Left ventricle myocardium superior (tissue), 1 donor: Measurements from ENCODE around the gene KRTAP23-1. TPM values are rescaled to one million over a fixed set of nuclear protein-coding genes. Genes with fewer than 3 reads are reported as not detected.

Source experiments
- ATAC-seq: fragments of 200-7000 bp; cut with Tn5 transposase; one replicate; pipeline ENCODE4 v1.9.1; 2020; ENCODE audit warnings: mild to moderate bottlenecking, moderate library complexity
- DNase-seq: peaks from one replicate; pipeline ENCODE4 v3.0.0-alpha.2; 2020
- intact Hi-C: fragments of 100-400 bp; cut with micrococcal nuclease; formaldehyde crosslinking; loops from one replicate; pipeline ENCODE4 v1.11.0; 2022
- microRNA-seq: library from miRNA; unstranded; fragments of <30 nt; microRNA quantifications from one replicate; pipeline ENCODE4 v1.2.0, GENCODE V29; 2020; ENCODE audit warnings: borderline number of aligned reads
- total RNA-seq: library from RNA; stranded (reverse); fragmentation: NEBNext Ultra II Directional; extraction: Animal tissue kit (Norgen Biotek cat#: 25700); gene quantifications from one replicate; pipeline ENCODE4 v1.2.1, GENCODE V29; 2021
- donor health status: DM: no; HTN: yes; CAD: no; lungs with severe emphysema.

Gene KRTAP23-1
- total RNA-seq, 1 donor from 2014 or later = not detected

- no peak for ATAC-seq
- DNase-seq = no peak
- intact Hi-C loops = no loop called here
Observed at GRCh38 chr21:30326390-30326789, 22.0 kb downstream of the KRTAP23-1 start.

GRCh38 chr21:30320215-30320614, 28.2 kb downstream of the KRTAP23-1 start, which contains the start of gene KRTAP26-1:
Gene KRTAP26-1, minus strand, starts transcription at chr21:30320315. Its CDS starts 280 bp downstream, at chr21:30320035.
- intact Hi-C loops = no loop called here
- ATAC-seq (no peak), DNase-seq (no peak)

GRCh38 chr21:30315701-30316100, 32.7 kb downstream of the KRTAP23-1 start:
- DNase-seq (no peak), ATAC-seq (no peak)
- intact Hi-C loops = no loop called here

GRCh38 chr21:30306884-30307283, 41.5 kb downstream of the KRTAP23-1 start:
- no peak for DNase-seq
- no peak for ATAC-seq
- intact Hi-C loops = no loop called here

GRCh38 chr21:30305136-30305535, 43.3 kb downstream of the KRTAP23-1 start:
- ATAC-seq = no peak
- intact Hi-C loops = no loop called here

More at GRCh38 chr21:30305136-30305535, 43.3 kb downstream of the KRTAP23-1 start:
- DNase-seq = no peak

Small RNA genes lying within 50 kb of the gene (microRNA-seq; reads per million reads assigned to microRNA genes)
- not detected for gene MIR4327

Other genes starting within 250 kb of the KRTAP23-1 start
- not detected for gene CLDN17, start 181.8 kb downstream of the KRTAP23-1 start, total RNA-seq
- gene CLDN8, start 132.5 kb downstream of the KRTAP23-1 start, total RNA-seq = not detected
- not detected for gene KRTAP24-1, start 65.7 kb downstream of the KRTAP23-1 start, total RNA-seq
- gene KRTAP25-1, start 59.1 kb downstream of the KRTAP23-1 start, total RNA-seq = not detected
- gene KRTAP26-1, start 28.3 kb downstream of the KRTAP23-1 start, total RNA-seq = not detected
- gene KRTAP27-1, start 10.9 kb downstream of the KRTAP23-1 start, total RNA-seq = not detected
- gene KRTAP13-2, start 23.7 kb upstream of the KRTAP23-1 start, total RNA-seq = not detected
- not detected for gene KRTAP13-1, start 47.4 kb upstream of the KRTAP23-1 start, total RNA-seq
- not detected for gene KRTAP13-3, start 77.3 kb upstream of the KRTAP23-1 start, total RNA-seq
- gene KRTAP13-4, start 81.6 kb upstream of the KRTAP23-1 start, total RNA-seq = not detected
- gene KRTAP15-1, start 91.7 kb upstream of the KRTAP23-1 start, total RNA-seq = not detected
- not detected for gene KRTAP19-1, start 131.8 kb upstream of the KRTAP23-1 start, total RNA-seq
- gene KRTAP19-2, start 138.8 kb upstream of the KRTAP23-1 start, total RNA-seq = not detected
- not detected for gene KRTAP19-3, start 143.4 kb upstream of the KRTAP23-1 start, total RNA-seq
- gene KRTAP19-4, start 148.6 kb upstream of the KRTAP23-1 start, total RNA-seq = not detected
- not detected for gene KRTAP19-5, start 153.5 kb upstream of the KRTAP23-1 start, total RNA-seq
- not detected for gene KRTAP19-6, start 193.3 kb upstream of the KRTAP23-1 start, total RNA-seq
- not detected for gene KRTAP19-7, start 212.7 kb upstream of the KRTAP23-1 start, total RNA-seq
- gene KRTAP22-2, start 241.8 kb upstream of the KRTAP23-1 start, total RNA-seq = not detected
- not detected for gene KRTAP6-3, start 243.8 kb upstream of the KRTAP23-1 start, total RNA-seq